ENCODE data around the gene SMYD3.
A peak's percentile ranks its signal among the peaks of the same experiment; 100 is the strongest.

SMYD3 gene

DNA sequence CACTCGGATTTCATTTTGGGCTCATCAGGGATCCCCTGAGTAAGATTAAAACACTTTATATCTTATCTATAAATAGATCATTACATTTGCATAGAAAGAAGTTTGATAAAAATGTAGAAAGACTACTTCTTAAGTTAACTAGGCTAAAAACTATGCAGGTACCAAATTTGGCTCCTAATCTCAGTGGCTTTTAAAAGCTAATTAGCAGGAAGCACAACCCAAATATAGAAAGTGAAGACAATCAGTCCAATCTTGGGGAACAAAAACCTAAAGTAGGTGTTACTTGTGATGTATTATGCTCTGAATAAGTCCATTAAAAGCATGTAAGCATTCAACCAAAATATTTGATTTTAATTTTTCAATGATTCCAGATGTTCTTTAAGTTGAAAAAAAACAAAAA lies 35.4 kb downstream of the SMYD3 start:
- DNase-seq (no peak), ATAC-seq (replicated peaks) (no peak)
- Mint-ChIP-seq H3K27ac (no peak overlapping the region), H3K9me3 (no peaks in the 10 kb centered on the region), H3K27me3 (no peaks in the 10 kb centered on the region), H3K4me1 (peaks cover 2 to 4% of the 10 kb centered on the region in 2 donors), H3K4me3 (no peak overlapping the region), H3K36me3 (peaks cover 0 to 3% of the 10 kb centered on the region in 2 donors)

DNA sequence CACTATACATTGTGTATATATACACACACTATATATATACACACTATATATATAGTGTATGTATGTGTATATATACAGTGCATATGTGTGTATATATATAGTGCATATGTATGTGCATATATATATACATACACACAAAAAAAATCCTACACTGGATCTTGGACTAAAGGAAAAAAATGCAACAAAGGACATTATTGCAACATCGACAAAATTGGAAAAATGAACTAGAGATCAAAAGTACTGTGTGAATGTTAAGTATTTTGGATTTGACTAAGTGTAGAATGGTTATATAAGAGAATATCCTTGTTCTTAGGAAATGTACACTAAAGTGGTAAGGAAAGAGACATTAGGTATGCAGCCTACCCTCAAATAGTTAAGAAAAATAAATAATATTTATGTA lies 36.5 kb downstream of the SMYD3 start:
- no peaks in the 10 kb centered on the region for H3K9me3 Mint-ChIP-seq
- no peaks in the 10 kb centered on the region for H3K27me3 Mint-ChIP-seq
- DNase-seq (no peak), ATAC-seq (replicated peaks) (no peak)
- H3K27ac Mint-ChIP-seq, result no peak overlapping the region
- peaks cover 3% of the 10 kb centered on the region in 2 donors for H3K36me3 Mint-ChIP-seq
- peaks cover 3 to 4% of the 10 kb centered on the region in 2 donors for H3K4me1 Mint-ChIP-seq
- no peak overlapping the region for H3K4me3 Mint-ChIP-seq

GRCh38 chr1:246462986-246463385 lies 44.1 kb downstream of the SMYD3 start:
- DNase-seq, result no peak
- Mint-ChIP-seq H3K27me3 (no peaks in the 10 kb centered on the region), H3K9me3 (no peaks in the 10 kb centered on the region), H3K4me3 (no peak overlapping the region), H3K27ac (no peak overlapping the region), H3K36me3 (peaks cover 11 to 22% of the 10 kb centered on the region in 2 donors), H3K4me1 (peaks cover 15 to 16% of the 10 kb centered on the region in 2 donors)
- ATAC-seq (replicated peaks), result no peak

- Mint-ChIP-seq H3K9me3 (no peaks in the 10 kb centered on the region), H3K36me3 (peaks cover 12 to 21% of the 10 kb centered on the region in 2 donors), H3K27me3 (no peaks in the 10 kb centered on the region), H3K4me1 (peaks cover 16 to 26% of the 10 kb centered on the region in 2 donors), H3K4me3 (no peak overlapping the region), H3K27ac (no peak overlapping the region)
- ATAC-seq (replicated peaks), result no peak
- no peak for DNase-seq
These were observed 46.7 kb downstream of the SMYD3 start for GRCh38 chr1:246460406-246460805.

GRCh38 chr1:246459221-246459620 lies 47.9 kb downstream of the SMYD3 start:
- no peaks in the 10 kb centered on the region for H3K9me3 Mint-ChIP-seq
- no peak for DNase-seq
- H3K4me3 Mint-ChIP-seq, result no peak overlapping the region
- no peaks in the 10 kb centered on the region for H3K27me3 Mint-ChIP-seq
- peaks cover 12 to 21% of the 10 kb centered on the region in 2 donors for H3K36me3 Mint-ChIP-seq
- peaks cover 16 to 26% of the 10 kb centered on the region in 2 donors for H3K4me1 Mint-ChIP-seq
- no peak for ATAC-seq (replicated peaks)
- H3K27ac Mint-ChIP-seq, result no peak overlapping the region

DNA sequence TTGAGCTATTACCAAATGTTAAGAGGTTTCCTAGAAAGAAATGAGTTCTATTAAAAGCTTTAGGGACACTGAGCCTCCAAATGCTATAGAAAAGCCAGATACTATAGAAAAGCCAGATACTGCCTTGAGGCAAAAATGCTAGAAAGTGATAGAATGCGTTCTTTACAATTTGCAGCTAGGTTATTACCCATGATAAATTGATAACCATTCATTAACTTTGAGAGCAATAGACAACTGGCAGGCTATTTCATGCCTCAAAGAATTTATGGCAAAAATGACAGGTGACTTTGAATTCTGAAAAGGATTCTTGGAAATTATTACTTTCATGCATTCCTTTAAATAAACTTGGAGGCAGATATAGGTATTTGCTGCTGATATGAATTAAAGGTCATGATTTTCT lies 51.6 kb downstream of the SMYD3 start:
- DNase-seq, result no peak

GRCh38 chr1:246454655-246455054 lies 52.4 kb downstream of the SMYD3 start:
- H3K9me3 Mint-ChIP-seq, result no peaks in the 10 kb centered on the region
- no peak overlapping the region for H3K27ac Mint-ChIP-seq
- DNase-seq (no peak), ATAC-seq (replicated peaks) (no peak)
- H3K4me3 Mint-ChIP-seq, result no peak overlapping the region
- H3K36me3 Mint-ChIP-seq, result peaks cover 8 to 12% of the 10 kb centered on the region in 2 donors
- H3K4me1 Mint-ChIP-seq, result peaks cover 11 to 20% of the 10 kb centered on the region in 2 donors
- no peaks in the 10 kb centered on the region for H3K27me3 Mint-ChIP-seq

More for the DNA sequence above, 51.6 kb downstream of the SMYD3 start:
- H3K4me3 Mint-ChIP-seq, result no peak overlapping the region
- ATAC-seq (replicated peaks), result no peak
- peaks cover 12 to 16% of the 10 kb centered on the region in 2 donors for H3K36me3 Mint-ChIP-seq
- no peaks in the 10 kb centered on the region for H3K27me3 Mint-ChIP-seq
- peaks cover 11 to 26% of the 10 kb centered on the region in 2 donors for H3K4me1 Mint-ChIP-seq
- no peaks in the 10 kb centered on the region for H3K9me3 Mint-ChIP-seq
- H3K27ac Mint-ChIP-seq, result no peak overlapping the region

GRCh38 chr1:246450611-246451251 lies 56.3 kb downstream of the SMYD3 start:
- no peaks in the 10 kb centered on the region for H3K9me3 Mint-ChIP-seq
- H3K4me3 Mint-ChIP-seq, result no peak overlapping the region
- H3K27ac Mint-ChIP-seq, result no peak overlapping the region
- peak; percentile 29 to 53 for ATAC-seq (replicated peaks)
- no peak for DNase-seq
- no peaks in the 10 kb centered on the region for H3K27me3 Mint-ChIP-seq
- H3K36me3 Mint-ChIP-seq, result peaks cover 0 to 2% of the 10 kb centered on the region in 2 donors
- peaks cover 2 to 7% of the 10 kb centered on the region in 2 donors for H3K4me1 Mint-ChIP-seq

GRCh38 chr1:246448373-246448772 lies 58.7 kb downstream of the SMYD3 start:
- no peak overlapping the region for H3K4me3 Mint-ChIP-seq
- H3K9me3 Mint-ChIP-seq, result no peaks in the 10 kb centered on the region
- no peaks in the 10 kb centered on the region for H3K27me3 Mint-ChIP-seq
- ATAC-seq (replicated peaks), result no peak
- DNase-seq, result no peak
- peaks cover 2 to 7% of the 10 kb centered on the region in 2 donors for H3K4me1 Mint-ChIP-seq
- no peak overlapping the region for H3K27ac Mint-ChIP-seq
- peaks cover 0 to 2% of the 10 kb centered on the region in 2 donors for H3K36me3 Mint-ChIP-seq

GRCh38 chr1:246447501-246447900 lies 59.6 kb downstream of the SMYD3 start:
- Mint-ChIP-seq H3K4me1 (peaks cover 2 to 7% of the 10 kb centered on the region in 2 donors), H3K36me3 (peaks cover 0 to 2% of the 10 kb centered on the region in 2 donors), H3K27ac (no peak overlapping the region), H3K4me3 (no peak overlapping the region), H3K9me3 (no peaks in the 10 kb centered on the region), H3K27me3 (no peaks in the 10 kb centered on the region)
- DNase-seq (no peak), ATAC-seq (replicated peaks) (no peak)

- Mint-ChIP-seq H3K9me3 (no peaks in the 10 kb centered on the region), H3K27ac (no peak overlapping the region)
These were observed 61.6 kb downstream of the SMYD3 start for GRCh38 chr1:246445503-246445902.

DNA sequence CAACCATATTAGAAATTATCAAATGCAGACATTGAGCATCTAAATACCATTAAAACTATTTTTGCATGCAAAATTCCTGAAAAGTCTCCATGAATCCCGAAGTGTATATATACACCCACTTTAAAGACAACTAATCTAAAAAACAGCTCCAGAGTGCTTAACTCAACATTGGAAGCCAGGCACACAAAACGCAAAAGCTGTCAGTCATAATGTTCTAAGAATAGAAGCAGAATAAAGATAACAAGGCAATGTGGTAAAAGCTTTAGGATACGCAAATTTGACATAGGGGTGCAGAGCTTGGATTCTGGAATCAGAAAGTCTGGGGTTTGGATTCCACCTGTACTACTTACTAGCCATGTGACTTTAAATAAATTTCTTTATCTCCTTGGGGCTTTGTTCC lies 62.5 kb downstream of the SMYD3 start:
- DNase-seq (no peak), ATAC-seq (replicated peaks) (no peak)
- Mint-ChIP-seq H3K9me3 (no peaks in the 10 kb centered on the region), H3K27ac (no peak overlapping the region), H3K4me1 (peaks cover 0 to 7% of the 10 kb centered on the region in 2 donors), H3K4me3 (no peak overlapping the region), H3K27me3 (no peaks in the 10 kb centered on the region), H3K36me3 (peaks cover 3 to 6% of the 10 kb centered on the region in 2 donors)

More at GRCh38 chr1:246445503-246445902, 61.6 kb downstream of the SMYD3 start:
- Mint-ChIP-seq H3K27me3 (no peaks in the 10 kb centered on the region), H3K4me3 (no peak overlapping the region), H3K4me1 (peaks cover 0 to 7% of the 10 kb centered on the region in 2 donors), H3K36me3 (peaks cover 2 to 6% of the 10 kb centered on the region in 2 donors)
- no peak for ATAC-seq (replicated peaks)
- no peak for DNase-seq

DNA sequence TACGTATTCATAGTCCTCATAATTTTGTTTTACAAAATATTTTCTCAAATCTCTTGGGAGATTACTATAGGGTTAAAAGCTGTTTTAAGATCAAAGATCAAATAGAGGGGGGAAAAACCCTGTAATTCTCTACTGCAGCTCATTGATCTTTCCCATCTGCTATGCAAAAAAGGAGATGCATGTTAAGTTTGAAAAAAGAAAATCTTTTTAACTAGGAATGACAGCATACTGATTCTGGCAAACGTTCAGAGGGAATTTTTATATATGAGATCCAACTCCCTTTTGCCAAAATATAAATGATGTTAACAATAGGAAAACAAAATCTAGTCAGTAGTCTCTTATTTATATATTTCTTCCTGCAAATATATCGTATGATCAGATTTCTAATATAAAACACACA lies 69.1 kb downstream of the SMYD3 start:
- DNase-seq (no peak), ATAC-seq (replicated peaks) (no peak)
- Mint-ChIP-seq H3K4me1 (peaks cover 9 to 21% of the 10 kb centered on the region in 2 donors), H3K27ac (no peak overlapping the region), H3K36me3 (peaks cover 22 to 28% of the 10 kb centered on the region in 2 donors), H3K27me3 (no peaks in the 10 kb centered on the region), H3K4me3 (no peak overlapping the region), H3K9me3 (peaks cover 14 to 16% of the 10 kb centered on the region in 2 donors)

DNA sequence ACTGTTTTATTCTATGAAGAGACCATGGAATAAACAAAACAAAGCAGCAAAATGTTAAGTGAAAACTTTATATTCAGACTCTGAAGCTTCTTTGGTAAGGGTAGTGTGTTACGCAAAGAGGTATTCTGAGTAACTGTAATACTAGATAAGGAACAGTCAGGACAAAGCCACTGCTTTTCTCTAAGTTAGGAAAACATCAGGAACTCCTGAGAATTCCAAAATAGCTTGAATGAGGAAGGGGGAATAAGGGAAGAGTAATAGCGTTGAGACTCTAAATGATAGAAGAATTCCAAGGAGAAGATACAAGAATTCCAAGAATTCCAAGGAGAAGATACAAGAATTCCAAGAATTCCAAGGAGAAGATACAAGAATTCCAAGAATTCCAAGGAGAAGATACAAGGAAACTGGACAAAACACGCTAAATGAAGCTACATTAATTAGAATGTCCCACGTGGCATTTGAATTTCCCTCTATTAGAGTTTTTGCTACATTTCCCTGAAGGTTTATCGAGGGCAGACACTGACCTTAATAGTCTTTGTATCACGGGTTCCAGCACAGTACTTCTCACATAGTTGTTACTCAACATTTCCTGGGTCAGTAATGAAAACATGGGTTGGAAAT lies 71.5 kb downstream of the SMYD3 start:
- ATAC-seq (replicated peaks), result no peak
- no peak overlapping the region for H3K4me3 Mint-ChIP-seq
- no peaks in the 10 kb centered on the region for H3K27me3 Mint-ChIP-seq
- no peak for DNase-seq
- peaks cover 13 to 21% of the 10 kb centered on the region in 2 donors for H3K4me1 Mint-ChIP-seq
- peaks cover 14 to 16% of the 10 kb centered on the region in 2 donors for H3K9me3 Mint-ChIP-seq
- H3K27ac Mint-ChIP-seq, result no peak overlapping the region
- peaks cover 23 to 27% of the 10 kb centered on the region in 2 donors for H3K36me3 Mint-ChIP-seq

GRCh38 chr1:246434335-246434734 lies 72.7 kb downstream of the SMYD3 start:
- no peak for DNase-seq
- no peak overlapping the region for H3K27ac Mint-ChIP-seq
- no peak for ATAC-seq (replicated peaks)

More at GRCh38 chr1:246434335-246434734, 72.7 kb downstream of the SMYD3 start:
- H3K9me3 Mint-ChIP-seq, result peaks cover 14 to 17% of the 10 kb centered on the region in 2 donors
- peaks cover 13 to 21% of the 10 kb centered on the region in 2 donors for H3K4me1 Mint-ChIP-seq
- H3K36me3 Mint-ChIP-seq, result peaks cover 18 to 32% of the 10 kb centered on the region in 2 donors
- H3K27me3 Mint-ChIP-seq, result no peaks in the 10 kb centered on the region
- no peak overlapping the region for H3K4me3 Mint-ChIP-seq
